Suppressor macrophage (primary cell): ENCODE data around the gene MGST2.
A peak's percentile ranks its signal among the peaks of the same experiment; 100 is the strongest.
"Not testable (repeated sequence)": the region's sequence is repeated elsewhere in the genome, so short reads cannot be mapped to it uniquely, and the experiment has no call there.

ENCODE experiments used
- DNase-seq, 4 experiments: peaks; one replicate each; pipeline ENCODE4 v3.0.0-alpha.2; 2020 to 2022

Gene MGST2

GRCh38 chr4:139672732-139673131 lies 7.1 kb downstream of the MGST2 start:
- no peak for DNase-seq

GRCh38 chr4:139674875-139675550 lies 9.4 kb downstream of the MGST2 start:
- peak; percentile 71 to 93 (median 81) for DNase-seq

- DNase-seq = peak; percentile 28 to 49 (median 46)
Observed at GRCh38 chr4:139675651-139676050, 10.0 kb downstream of the MGST2 start.

- DNase-seq = no peak
Observed at GRCh38 chr4:139676365-139676764, 10.7 kb downstream of the MGST2 start.

GRCh38 chr4:139676913-139677585 lies 11.4 kb downstream of the MGST2 start:
- no peak for DNase-seq

GRCh38 chr4:139682309-139682708 lies 16.7 kb downstream of the MGST2 start:
- DNase-seq = no peak

GRCh38 chr4:139682741-139683151 lies 17.1 kb downstream of the MGST2 start:
- no peak for DNase-seq

- DNase-seq = no peak
Observed at GRCh38 chr4:139684351-139684750, 18.7 kb downstream of the MGST2 start.

GRCh38 chr4:139685180-139685579 lies 19.6 kb downstream of the MGST2 start:
- peak in 1 of 4 experiments; percentile 14 for DNase-seq

GRCh38 chr4:139686130-139686529 lies 20.5 kb downstream of the MGST2 start:
- DNase-seq = no peak

GRCh38 chr4:139686988-139687387 lies 21.4 kb downstream of the MGST2 start:
- DNase-seq = no peak

GRCh38 chr4:139689093-139689722 lies 23.6 kb downstream of the MGST2 start:
- DNase-seq = peak in 3 of 4 experiments; percentile 27 to 39 (median 32)

- no peak for DNase-seq
Observed at GRCh38 chr4:139690419-139690818, 24.8 kb downstream of the MGST2 start.

GRCh38 chr4:139692309-139693012 lies 26.8 kb downstream of the MGST2 start:
- DNase-seq = peak; percentile 45 to 71 (median 62)

GRCh38 chr4:139694522-139695107 lies 29.0 kb downstream of the MGST2 start:
- DNase-seq = no peak

- no peak for DNase-seq
Observed at GRCh38 chr4:139696491-139696890, 30.9 kb downstream of the MGST2 start.

- not testable (repeated sequence) for DNase-seq
Observed at GRCh38 chr4:139698167-139698925, 32.7 kb downstream of the MGST2 start.

- DNase-seq = no peak
Observed at GRCh38 chr4:139700568-139700967, 34.9 kb downstream of the MGST2 start.

- DNase-seq = peak in 2 of 4 experiments; percentile 21 to 25
Observed at GRCh38 chr4:139704915-139705485, 39.4 kb downstream of the MGST2 start.

GRCh38 chr4:139709660-139710059 lies 44.0 kb downstream of the MGST2 start:
- no peak for DNase-seq

- DNase-seq = no peak
Observed at GRCh38 chr4:139710073-139710472, 44.5 kb downstream of the MGST2 start.

GRCh38 chr4:139711461-139711860 lies 45.8 kb downstream of the MGST2 start:
- no peak for DNase-seq
